ENCODE measurements around the gene USP28.

DNA sequence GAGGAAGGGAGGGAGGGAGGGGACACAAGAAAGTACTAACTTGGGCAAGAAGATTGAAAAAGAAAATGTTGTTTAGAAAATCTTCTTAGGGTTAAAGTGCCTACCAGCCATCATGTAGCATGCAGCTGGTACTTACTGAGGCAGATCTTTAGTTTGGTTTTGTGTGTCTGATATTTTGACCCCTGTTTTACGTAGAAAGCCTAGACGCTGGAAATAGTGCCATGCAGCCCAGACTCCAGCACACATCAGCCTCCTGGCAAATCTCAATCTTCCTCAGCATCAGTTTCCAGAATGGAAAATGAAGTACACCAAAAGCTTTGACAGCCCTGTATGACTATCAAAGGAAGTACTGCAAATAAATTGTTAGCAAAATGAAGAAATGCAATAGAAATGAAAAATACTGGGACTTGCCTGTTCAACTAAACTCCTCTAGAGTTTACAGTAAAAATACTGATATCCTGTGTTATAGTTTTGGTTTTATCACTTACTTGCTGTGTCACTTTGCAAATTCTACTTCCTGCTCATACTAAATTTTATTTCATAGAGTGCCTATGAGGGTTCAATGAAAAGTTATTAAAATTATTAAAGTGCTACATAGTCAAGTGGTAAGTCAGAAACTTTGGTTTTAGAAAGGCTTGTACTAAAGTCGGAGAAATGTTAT, 7.4 kb downstream of the USP28 start:
- TF ChIP-seq, protein P1, sequence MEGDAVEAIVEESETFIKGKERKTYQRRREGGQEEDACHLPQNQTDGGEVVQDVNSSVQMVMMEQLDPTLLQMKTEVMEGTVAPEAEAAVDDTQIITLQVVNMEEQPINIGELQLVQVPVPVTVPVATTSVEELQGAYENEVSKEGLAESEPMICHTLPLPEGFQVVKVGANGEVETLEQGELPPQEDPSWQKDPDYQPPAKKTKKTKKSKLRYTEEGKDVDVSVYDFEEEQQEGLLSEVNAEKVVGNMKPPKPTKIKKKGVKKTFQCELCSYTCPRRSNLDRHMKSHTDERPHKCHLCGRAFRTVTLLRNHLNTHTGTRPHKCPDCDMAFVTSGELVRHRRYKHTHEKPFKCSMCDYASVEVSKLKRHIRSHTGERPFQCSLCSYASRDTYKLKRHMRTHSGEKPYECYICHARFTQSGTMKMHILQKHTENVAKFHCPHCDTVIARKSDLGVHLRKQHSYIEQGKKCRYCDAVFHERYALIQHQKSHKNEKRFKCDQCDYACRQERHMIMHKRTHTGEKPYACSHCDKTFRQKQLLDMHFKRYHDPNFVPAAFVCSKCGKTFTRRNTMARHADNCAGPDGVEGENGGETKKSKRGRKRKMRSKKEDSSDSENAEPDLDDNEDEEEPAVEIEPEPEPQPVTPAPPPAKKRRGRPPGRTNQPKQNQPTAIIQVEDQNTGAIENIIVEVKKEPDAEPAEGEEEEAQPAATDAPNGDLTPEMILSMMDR (conservative IDR thresholded peaks at IDR 0.05; ENCODE audit: low read depth, low read length), result no peak
- no peak for TF ChIP-seq EZH2 (IDR thresholded peaks at IDR 0.05; ENCODE audit: borderline replicate concordance, low read depth, low read length, poor library complexity, severe bottlenecking)
